ENCODE results near the gene SCML1.

DNA sequence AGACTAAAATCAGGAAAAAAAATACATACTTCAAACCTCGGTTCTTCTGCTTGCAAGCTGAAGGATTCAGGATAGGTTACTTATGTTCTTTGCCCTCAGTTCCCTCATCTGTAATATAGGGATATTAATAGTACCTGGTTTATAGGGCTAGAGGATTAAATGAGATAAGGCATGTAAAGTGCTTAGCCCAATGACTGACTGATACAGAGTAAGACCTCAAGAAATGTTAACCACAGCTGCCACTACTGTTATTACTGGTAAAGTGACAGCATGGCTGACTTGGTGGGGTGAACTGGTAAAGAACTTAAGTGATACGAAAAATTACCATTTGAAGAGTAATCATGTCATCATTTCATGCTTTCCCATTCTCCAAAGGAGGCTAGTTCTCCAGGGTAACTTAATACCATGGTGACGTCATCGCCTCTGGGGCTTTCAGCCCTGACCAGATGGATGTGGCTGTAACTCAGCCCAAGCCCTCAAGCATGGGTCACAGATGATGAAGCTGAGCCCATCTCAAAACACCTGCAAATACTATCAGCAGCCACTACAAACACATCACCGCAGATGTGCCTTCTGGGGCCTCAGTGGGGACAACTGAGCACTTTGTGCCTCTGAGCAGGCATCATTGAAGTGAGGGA, 44.5 kb upstream of the SCML1 start:
- TF ChIP-seq, protein P1, sequence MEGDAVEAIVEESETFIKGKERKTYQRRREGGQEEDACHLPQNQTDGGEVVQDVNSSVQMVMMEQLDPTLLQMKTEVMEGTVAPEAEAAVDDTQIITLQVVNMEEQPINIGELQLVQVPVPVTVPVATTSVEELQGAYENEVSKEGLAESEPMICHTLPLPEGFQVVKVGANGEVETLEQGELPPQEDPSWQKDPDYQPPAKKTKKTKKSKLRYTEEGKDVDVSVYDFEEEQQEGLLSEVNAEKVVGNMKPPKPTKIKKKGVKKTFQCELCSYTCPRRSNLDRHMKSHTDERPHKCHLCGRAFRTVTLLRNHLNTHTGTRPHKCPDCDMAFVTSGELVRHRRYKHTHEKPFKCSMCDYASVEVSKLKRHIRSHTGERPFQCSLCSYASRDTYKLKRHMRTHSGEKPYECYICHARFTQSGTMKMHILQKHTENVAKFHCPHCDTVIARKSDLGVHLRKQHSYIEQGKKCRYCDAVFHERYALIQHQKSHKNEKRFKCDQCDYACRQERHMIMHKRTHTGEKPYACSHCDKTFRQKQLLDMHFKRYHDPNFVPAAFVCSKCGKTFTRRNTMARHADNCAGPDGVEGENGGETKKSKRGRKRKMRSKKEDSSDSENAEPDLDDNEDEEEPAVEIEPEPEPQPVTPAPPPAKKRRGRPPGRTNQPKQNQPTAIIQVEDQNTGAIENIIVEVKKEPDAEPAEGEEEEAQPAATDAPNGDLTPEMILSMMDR (optimal IDR thresholded peaks at IDR 0.05 in 1 of 3, IDR thresholded peaks at IDR 0.05 in 1 of 3, conservative IDR thresholded peaks at IDR 0.05 in 1 of 3; ENCODE audit: extremely low read depth in 1 of 3, insufficient read depth in 2 of 3, low read length in 3 of 3) = no peak
- TF ChIP-seq EZH2 (IDR thresholded peaks at IDR 0.05; ENCODE audit: low read length) = no peak
